ENCODE measurements around the gene CTDSPL.

The CTDSPL gene

GRCh38 chr3:37853691-37854413 lies 7.8 kb upstream of the CTDSPL start:
- no peak for DNase-seq

GRCh38 chr3:37855363-37855970 lies 6.2 kb upstream of the CTDSPL start:
- peak; percentile 40 for DNase-seq

GRCh38 chr3:37856381-37856780 lies 5.3 kb upstream of the CTDSPL start:
- no peak for DNase-seq

- DNase-seq = no peak
Observed at GRCh38 chr3:37858742-37859141, 2.9 kb upstream of the CTDSPL start.

- no peak for DNase-seq
Observed at GRCh38 chr3:37859354-37859753, 2.3 kb upstream of the CTDSPL start.

GRCh38 chr3:37859908-37860199 lies 1.8 kb upstream of the CTDSPL start:
- no peak for DNase-seq

GRCh38 chr3:37862219-37862902 lies 681 bp downstream of the CTDSPL start:
- DNase-seq = no peak

GRCh38 chr3:37862903-37863815 lies 1.5 kb downstream of the CTDSPL start:
- DNase-seq = no peak

- DNase-seq = no peak
Observed at GRCh38 chr3:37863949-37864822, 2.5 kb downstream of the CTDSPL start.

GRCh38 chr3:37864904-37865303 lies 3.2 kb downstream of the CTDSPL start:
- no peak for DNase-seq

GRCh38 chr3:37867144-37867543 lies 5.5 kb downstream of the CTDSPL start:
- DNase-seq = no peak

- DNase-seq = no peak
Observed at GRCh38 chr3:37871858-37872257, 10.2 kb downstream of the CTDSPL start.

GRCh38 chr3:37872413-37873160 lies 10.9 kb downstream of the CTDSPL start:
- no peak for DNase-seq

- no peak for DNase-seq
Observed at GRCh38 chr3:37876279-37876678, 14.6 kb downstream of the CTDSPL start.

- no peak for DNase-seq
Observed at GRCh38 chr3:37882711-37883110, 21.0 kb downstream of the CTDSPL start.

GRCh38 chr3:37885814-37886213 lies 24.1 kb downstream of the CTDSPL start:
- DNase-seq = no peak

GRCh38 chr3:37886395-37886794 lies 24.7 kb downstream of the CTDSPL start:
- DNase-seq = no peak

- no peak for DNase-seq
Observed at GRCh38 chr3:37887062-37887461, 25.4 kb downstream of the CTDSPL start.

- no peak for DNase-seq
Observed at GRCh38 chr3:37887824-37888223, 26.1 kb downstream of the CTDSPL start.

GRCh38 chr3:37888421-37888820 lies 26.7 kb downstream of the CTDSPL start:
- no peak for DNase-seq

- DNase-seq = no peak
Observed at GRCh38 chr3:37890522-37890921, 28.8 kb downstream of the CTDSPL start.

- no peak for DNase-seq
Observed at GRCh38 chr3:37891227-37891626, 29.5 kb downstream of the CTDSPL start.
